ENCODE measurements around the gene TRAPPC13.

Gene TRAPPC13

GRCh38 chr5:65704621-65705239, 79.9 kb downstream of the TRAPPC13 start:
- Histone ChIP-seq H3K79me2 (ENCODE audit: insufficient read depth, low read length) (no peaks in the 10 kb centered on the region), H4K20me1 (ENCODE audit: insufficient read depth, low read length) (no peaks in the 10 kb centered on the region), H3K36me3 (ENCODE audit: insufficient read depth, low read length) (peaks cover 4% of the 10 kb centered on the region), H3K4me3 (ENCODE audit: low read depth in 1 of 2, low read length in 2 of 2) (no peak overlapping the region), H3K4me2 (ENCODE audit: insufficient read depth, low read length) (no peak overlapping the region), H2AFZ (ENCODE audit: low read depth, low read length) (no peak overlapping the region), H3K27me3 (ENCODE audit: insufficient read depth, low read length, poor library complexity) (no peaks in the 10 kb centered on the region), H3K9me3 (ENCODE audit: insufficient read depth, low read length, severe bottlenecking) (no peaks in the 10 kb centered on the region), H3K9ac (ENCODE audit: low read depth, low read length) (no peak overlapping the region), H3K27ac (ENCODE audit: low read length) (no peak overlapping the region), H3K4me1 (ENCODE audit: insufficient read depth, low read length) (no peaks in the 10 kb centered on the region)
- ATAC-seq (ENCODE audit: insufficient read depth, low read depth) (no peak), DNase-seq (no peak)
- no peak for TF ChIP-seq EZH2 (IDR thresholded peaks at IDR 0.05; ENCODE audit: borderline replicate concordance, low read depth, low read length, severe bottlenecking)

- no peak overlapping the region for H3K4me2 ChIP-seq (ENCODE audit: insufficient read depth, low read length)
- no peak overlapping the region for H3K4me3 ChIP-seq (ENCODE audit: low read depth in 1 of 2, low read length in 2 of 2)
- ATAC-seq (ENCODE audit: insufficient read depth, low read depth) (no peak), DNase-seq (no peak)
- H3K4me1 ChIP-seq (ENCODE audit: insufficient read depth, low read length) = no peaks in the 10 kb centered on the region
- H3K9me3 ChIP-seq (ENCODE audit: insufficient read depth, low read length, severe bottlenecking) = no peaks in the 10 kb centered on the region
- no peaks in the 10 kb centered on the region for H3K79me2 ChIP-seq (ENCODE audit: insufficient read depth, low read length)
- H2AFZ ChIP-seq (ENCODE audit: low read depth, low read length) = no peak overlapping the region
- H3K27ac ChIP-seq (ENCODE audit: low read length) = no peak overlapping the region
- H3K36me3 ChIP-seq (ENCODE audit: insufficient read depth, low read length) = peaks cover 14% of the 10 kb centered on the region
- no peak for TF ChIP-seq EZH2 (IDR thresholded peaks at IDR 0.05; ENCODE audit: borderline replicate concordance, low read depth, low read length, severe bottlenecking)
- no peak for TF ChIP-seq CTCF (IDR thresholded peaks at IDR 0.05; ENCODE audit: borderline replicate concordance, extremely low read depth, low read length, poor library complexity, severe bottlenecking)
- no peak overlapping the region for H3K9ac ChIP-seq (ENCODE audit: low read depth, low read length)
- H3K27me3 ChIP-seq (ENCODE audit: insufficient read depth, low read length, poor library complexity) = no peaks in the 10 kb centered on the region
- no peaks in the 10 kb centered on the region for H4K20me1 ChIP-seq (ENCODE audit: insufficient read depth, low read length)
Measured at GRCh38 chr5:65707663-65708062, 82.8 kb downstream of the TRAPPC13 start.

GRCh38 chr5:65708145-65708544, 83.3 kb downstream of the TRAPPC13 start:
- Histone ChIP-seq H3K79me2 (ENCODE audit: insufficient read depth, low read length) (no peaks in the 10 kb centered on the region), H3K9ac (ENCODE audit: low read depth, low read length) (no peak overlapping the region), H2AFZ (ENCODE audit: low read depth, low read length) (no peak overlapping the region), H4K20me1 (ENCODE audit: insufficient read depth, low read length) (no peaks in the 10 kb centered on the region), H3K4me1 (ENCODE audit: insufficient read depth, low read length) (no peaks in the 10 kb centered on the region), H3K4me3 (ENCODE audit: low read depth in 1 of 2, low read length in 2 of 2) (no peak overlapping the region), H3K4me2 (ENCODE audit: insufficient read depth, low read length) (no peak overlapping the region), H3K27ac (ENCODE audit: low read length) (no peak overlapping the region), H3K9me3 (ENCODE audit: insufficient read depth, low read length, severe bottlenecking) (no peaks in the 10 kb centered on the region), H3K27me3 (ENCODE audit: insufficient read depth, low read length, poor library complexity) (no peaks in the 10 kb centered on the region), H3K36me3 (ENCODE audit: insufficient read depth, low read length) (peaks cover 14% of the 10 kb centered on the region)
- TF ChIP-seq CTCF (IDR thresholded peaks at IDR 0.05; ENCODE audit: borderline replicate concordance, extremely low read depth, low read length, poor library complexity, severe bottlenecking) = no peak
- no peak for TF ChIP-seq EZH2 (IDR thresholded peaks at IDR 0.05; ENCODE audit: borderline replicate concordance, low read depth, low read length, severe bottlenecking)
- ATAC-seq (ENCODE audit: insufficient read depth, low read depth) (no peak), DNase-seq (no peak)
